CD14-positive monocyte (primary cell): ENCODE measurements around the gene MSLN. TPM values are rescaled to one million over a fixed set of nuclear protein-coding genes. Genes with fewer than 3 reads are reported as not detected.
A peak's percentile ranks its signal among the peaks of the same experiment; 100 is the strongest.

Experiments
- DNase-seq, 3 donors: peaks; one replicate each; pipeline ENCODE4 v3.0.0-alpha.2; 2011 to 2022
- H2AFZ ChIP-seq: 2 replicates; pipeline ENCODE4 v1.6.0; 2012; ENCODE audit warnings: mild to moderate bottlenecking, low read depth, low read length, inconsistent platforms; ENCODE audit not compliant: insufficient read depth, poor library complexity, severe bottlenecking
- H3K27ac ChIP-seq, 2 donors: 1 replicate in 1 of 2; 2 replicates in 1 of 2; pipeline ENCODE4 v1.5.1; 2012 to 2013; ENCODE audit warnings: low read length in 2 of 2, control low read depth in 1 of 2, inconsistent platforms in 1 of 2, low read depth in 1 of 2, mild to moderate bottlenecking in 1 of 2
- H3K27me3 ChIP-seq, 2 donors: one replicate each; pipeline versions ENCODE4 v1.6.0 to v1.6.1; 2011 to 2013; ENCODE audit warnings: low read length in 2 of 2; ENCODE audit not compliant: control insufficient read depth in 2 of 2, insufficient read depth in 2 of 2
- H3K36me3 ChIP-seq, 2 donors: replicated peaks in 1 of 2; 1 replicate in 1 of 2; 2 replicates in 1 of 2; pipeline versions ENCODE4 v1.5.1 to v1.6.1; 2012 to 2013; ENCODE audit warnings: low read length in 2 of 2, control low read depth in 1 of 2, inconsistent platforms in 1 of 2, mild to moderate bottlenecking in 1 of 2; ENCODE audit not compliant: insufficient read depth in 2 of 2, control insufficient read depth in 1 of 2
- H3K4me1 ChIP-seq, 2 donors: 1 replicate in 1 of 2; 2 replicates in 1 of 2; pipeline versions ENCODE4 v1.5.1 to v1.6.1; 2012 to 2013; ENCODE audit warnings: low read length in 2 of 2, control low read depth in 1 of 2, inconsistent platforms in 1 of 2, mild to moderate bottlenecking in 1 of 2, moderate library complexity in 1 of 2; ENCODE audit not compliant: insufficient read depth in 2 of 2, control insufficient read depth in 1 of 2
- H3K4me2 ChIP-seq: replicated peaks from 2 replicates; pipeline ENCODE3; 2012; ENCODE audit warnings: low read length, moderate library complexity, mild to moderate bottlenecking; ENCODE audit not compliant: poor library complexity, severe bottlenecking; ENCODE audit errors: extremely low read depth
- H3K4me3 ChIP-seq, 3 experiments: fragments of 200-600 bp in 1 of 3; sonication (generic) in 1 of 3; replicated peaks in 1 of 3; 1 replicate in 2 of 3; 2 replicates in 1 of 3; pipeline ENCODE4 v1.5.1; 2011 to 2013; ENCODE audit warnings: low read length in 3 of 3, mild to moderate bottlenecking in 3 of 3, control low read depth in 2 of 3, low read depth in 2 of 3, inconsistent platforms in 1 of 3, moderate library complexity in 1 of 3
- H3K79me2 ChIP-seq: 2 replicates; pipeline ENCODE4 v1.6.0; 2012; ENCODE audit warnings: mild to moderate bottlenecking, control low read depth, inconsistent platforms, low read length, moderate library complexity; ENCODE audit not compliant: insufficient read depth
- H3K9ac ChIP-seq: 2 replicates; pipeline ENCODE4 v1.6.0; 2017; ENCODE audit warnings: low read length, mild to moderate bottlenecking; ENCODE audit not compliant: insufficient read depth, poor library complexity, severe bottlenecking
- H3K9me3 ChIP-seq, 2 donors: replicated peaks in 1 of 2; 1 replicate in 1 of 2; 2 replicates in 1 of 2; pipeline versions ENCODE4 v1.5.1 to v1.6.1; 2012 to 2013; ENCODE audit warnings: low read length in 2 of 2, control low read depth in 1 of 2; ENCODE audit not compliant: control insufficient read depth in 1 of 2, insufficient read depth in 1 of 2
- H4K20me1 ChIP-seq: 2 replicates; pipeline ENCODE4 v1.6.0; 2012; ENCODE audit warnings: mild to moderate bottlenecking, low read length, control low read depth, moderate library complexity; ENCODE audit not compliant: insufficient read depth
- H3K27ac Mint-ChIP-seq, 7 donors: one replicate each; pipeline ENCODE4 v1.8.0; 2020; ENCODE audit warnings: mild to moderate bottlenecking in 7 of 7, mixed read lengths in 7 of 7, moderate library complexity in 6 of 7, inconsistent platforms in 2 of 7
- H3K27me3 Mint-ChIP-seq, 3 donors: one replicate each; pipeline ENCODE4 v1.8.0; 2021 to 2022; ENCODE audit warnings: low read depth in 3 of 3, mild to moderate bottlenecking in 3 of 3, mixed read lengths in 3 of 3, moderate library complexity in 3 of 3, inconsistent platforms in 1 of 3
- H3K36me3 Mint-ChIP-seq, 2 donors: one replicate each; pipeline ENCODE4 v1.8.0; 2020; ENCODE audit warnings: mixed read lengths in 2 of 2, inconsistent platforms in 1 of 2, mild to moderate bottlenecking in 1 of 2
- H3K4me1 Mint-ChIP-seq: one replicate; pipeline ENCODE4 v1.8.0; 2020; ENCODE audit warnings: mild to moderate bottlenecking, mixed read lengths
- H3K4me3 Mint-ChIP-seq, 2 donors: one replicate each; pipeline ENCODE4 v1.8.0; 2020; ENCODE audit warnings: mild to moderate bottlenecking in 2 of 2, mixed read lengths in 2 of 2, moderate library complexity in 1 of 2
- H3K9me3 Mint-ChIP-seq, 7 donors: one replicate each; pipeline ENCODE4 v1.8.0; 2020 to 2022; ENCODE audit warnings: mixed read lengths in 7 of 7, mild to moderate bottlenecking in 6 of 7, moderate library complexity in 6 of 7, inconsistent platforms in 2 of 7
- CTCF ChIP-seq: fragments of 200-600 bp; IDR thresholded peaks from one replicate; pipeline ENCODE4 v1.8.0; 2022; ENCODE audit warnings: antibody characterized with exemption, mild to moderate bottlenecking
- WGBS: methylation state at CpG from one replicate; pipeline ENCODE4 v1.1.5; 2013; ENCODE audit warnings: missing lambda C conversion rate; ENCODE audit not compliant: insufficient coverage; 5-methylcytosine and 5-hydroxymethylcytosine counted together
- intact Hi-C, 2 donors: fragments of 100-400 bp; cut with micrococcal nuclease; formaldehyde crosslinking; loops; one replicate each; pipeline versions ENCODE4 v1.15.0 to v1.15.1; 2023
- polyA plus RNA-seq, 3 donors: library from polyadenylated mRNA; depleted of rRNA in 1 of 3; unstranded in 2 of 3; stranded (reverse) in 1 of 3; fragments of 300-500 nt in 2 of 3; fragments of >200 nt in 1 of 3; fragmentation: Illumina TruSeq in 2 of 3; gene quantifications; 1 replicate in 2 of 3; 2 replicates in 1 of 3; pipeline ENCODE4 v1.2.3, GENCODE V29; 2012 to 2021

Gene MSLN
- polyA plus RNA-seq, 3 donors: 0.07 to 0.29 TPM; not detected in 1

GRCh38 chr16:743794-744500 is 16.6 kb upstream of the MSLN start:
- H3K79me2 ChIP-seq: peaks cover 12% of the 10 kb centered on the region
- H3K9ac ChIP-seq: no peak overlapping the region
- peaks cover 14 to 17% of the 10 kb centered on the region in 2 donors for H3K4me1 ChIP-seq
- peaks cover 16% of the 10 kb centered on the region for H3K4me1 Mint-ChIP-seq
- intact Hi-C loops: no loop called here
- H3K36me3 Mint-ChIP-seq: peaks cover 3 to 8% of the 10 kb centered on the region in 2 donors
- TF ChIP-seq CTCF: peak; percentile 16
- H4K20me1 ChIP-seq: peaks cover 5% of the 10 kb centered on the region
- no peak overlapping the region for H3K27ac Mint-ChIP-seq
- H3K9me3 Mint-ChIP-seq: no peaks in the 10 kb centered on the region
- H3K4me3 Mint-ChIP-seq: no peak overlapping the region
- H3K4me3 ChIP-seq: no peak overlapping the region
- no peak for DNase-seq
- no peaks in the 10 kb centered on the region for H3K27me3 ChIP-seq
- no peak overlapping the region for H3K4me2 ChIP-seq
- peaks cover 0 to 2% of the 10 kb centered on the region in 2 donors for H3K36me3 ChIP-seq
- no peak overlapping the region for H3K27ac ChIP-seq
- 91% methylated on average over 17 of the region's 21 CpGs for WGBS
- no peak overlapping the region for H2AFZ ChIP-seq
- no peaks in the 10 kb centered on the region for H3K9me3 ChIP-seq
- H3K27me3 Mint-ChIP-seq: peaks cover 0 to 1% (median 0%) of the 10 kb centered on the region in 3 donors

GRCh38 chr16:745739-746138 is 14.8 kb upstream of the MSLN start:
- Mint-ChIP-seq H3K27me3 (peaks cover 0 to 1% (median 0%) of the 10 kb centered on the region in 3 donors), H3K36me3 (no peaks in the 10 kb centered on the region), H3K9me3 (no peaks in the 10 kb centered on the region), H3K4me3 (no peak overlapping the region), H3K27ac (no peak overlapping the region), H3K4me1 (peaks cover 4% of the 10 kb centered on the region)
- no peak for DNase-seq
- Histone ChIP-seq H4K20me1 (no peaks in the 10 kb centered on the region), H3K4me2 (no peak overlapping the region), H3K79me2 (peaks cover under 1% of the 10 kb centered on the region), H3K4me3 (no peak overlapping the region), H3K9ac (no peak overlapping the region), H3K4me1 (peaks cover 5 to 6% of the 10 kb centered on the region in 2 donors), H3K27ac (no peak overlapping the region), H2AFZ (no peak overlapping the region), H3K27me3 (no peaks in the 10 kb centered on the region), H3K36me3 (no peaks in the 10 kb centered on the region), H3K9me3 (no peaks in the 10 kb centered on the region)
- WGBS: 18% methylated on average over 8 of the region's 14 CpGs
- peak; percentile 29 for TF ChIP-seq CTCF
- intact Hi-C loops: no loop called here
